Body of pancreas (tissue), 4 donors: ENCODE results near the gene RLN1.

ENCODE experiments used
- POLR2A ChIP-seq, 3 donors: fragments of 450-650 bp; IDR thresholded peaks; one replicate each; pipeline ENCODE4 v1.6.1; 2016; ENCODE audit warnings: antibody characterized with exemption in 3 of 3, mild to moderate bottlenecking in 2 of 3
- TF ChIP-seq, protein P1 (sequence below), 7 experiments: fragments of 450-650 bp in 4 of 7; fragments of 200-600 bp in 3 of 7; sonication (generic) in 3 of 7; IDR thresholded peaks; one replicate each; pipeline ENCODE4 v1.5.1; 2016 to 2019; ENCODE audit warnings: antibody characterized with exemption in 7 of 7

DNA sequence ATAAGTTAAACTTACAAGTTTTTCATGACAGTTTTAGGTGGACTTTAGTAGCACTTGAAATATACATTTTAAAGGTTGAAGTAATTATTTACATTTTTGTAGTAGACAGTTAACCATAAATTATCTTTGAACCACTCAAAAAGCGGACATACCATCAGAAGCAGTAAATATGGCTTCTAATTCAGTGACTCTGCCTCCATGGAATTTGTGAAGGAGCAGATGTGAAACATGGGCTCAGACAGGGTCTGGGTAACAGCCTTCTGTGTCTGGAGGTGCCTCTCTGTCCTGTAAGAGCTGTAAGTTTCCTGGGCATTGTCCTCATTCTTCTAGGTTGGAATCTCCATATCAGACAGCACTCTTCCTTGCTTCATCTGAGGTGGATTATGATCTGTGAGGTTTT lies 47.5 kb downstream of the RLN1 start:
- TF ChIP-seq, protein P1, sequence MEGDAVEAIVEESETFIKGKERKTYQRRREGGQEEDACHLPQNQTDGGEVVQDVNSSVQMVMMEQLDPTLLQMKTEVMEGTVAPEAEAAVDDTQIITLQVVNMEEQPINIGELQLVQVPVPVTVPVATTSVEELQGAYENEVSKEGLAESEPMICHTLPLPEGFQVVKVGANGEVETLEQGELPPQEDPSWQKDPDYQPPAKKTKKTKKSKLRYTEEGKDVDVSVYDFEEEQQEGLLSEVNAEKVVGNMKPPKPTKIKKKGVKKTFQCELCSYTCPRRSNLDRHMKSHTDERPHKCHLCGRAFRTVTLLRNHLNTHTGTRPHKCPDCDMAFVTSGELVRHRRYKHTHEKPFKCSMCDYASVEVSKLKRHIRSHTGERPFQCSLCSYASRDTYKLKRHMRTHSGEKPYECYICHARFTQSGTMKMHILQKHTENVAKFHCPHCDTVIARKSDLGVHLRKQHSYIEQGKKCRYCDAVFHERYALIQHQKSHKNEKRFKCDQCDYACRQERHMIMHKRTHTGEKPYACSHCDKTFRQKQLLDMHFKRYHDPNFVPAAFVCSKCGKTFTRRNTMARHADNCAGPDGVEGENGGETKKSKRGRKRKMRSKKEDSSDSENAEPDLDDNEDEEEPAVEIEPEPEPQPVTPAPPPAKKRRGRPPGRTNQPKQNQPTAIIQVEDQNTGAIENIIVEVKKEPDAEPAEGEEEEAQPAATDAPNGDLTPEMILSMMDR (IDR thresholded peaks at IDR 0.05), result no peak
- TF ChIP-seq POLR2A (IDR thresholded peaks at IDR 0.05), result no peak
